ENCODE data around the gene MIA.

DNA sequence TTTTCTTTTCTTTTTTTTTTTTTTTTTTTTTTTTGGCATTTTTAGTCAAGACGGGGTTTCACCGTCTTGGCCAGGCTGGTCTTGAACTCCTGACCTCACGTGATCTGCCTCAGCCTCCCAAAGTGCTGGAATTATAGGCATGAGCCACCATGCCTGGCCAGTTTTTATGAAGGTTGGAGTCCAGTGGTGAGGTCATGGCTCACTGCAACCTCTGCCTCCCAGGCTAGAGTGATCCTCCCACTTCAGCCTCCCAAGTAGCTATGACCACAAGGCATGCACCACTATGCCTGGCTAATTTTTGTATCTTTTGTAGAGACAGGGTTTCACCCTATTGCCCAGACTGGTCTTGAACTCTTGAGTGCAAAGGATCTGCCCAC is 20.1 kb upstream of the MIA start:
- TF ChIP-seq, protein P1, sequence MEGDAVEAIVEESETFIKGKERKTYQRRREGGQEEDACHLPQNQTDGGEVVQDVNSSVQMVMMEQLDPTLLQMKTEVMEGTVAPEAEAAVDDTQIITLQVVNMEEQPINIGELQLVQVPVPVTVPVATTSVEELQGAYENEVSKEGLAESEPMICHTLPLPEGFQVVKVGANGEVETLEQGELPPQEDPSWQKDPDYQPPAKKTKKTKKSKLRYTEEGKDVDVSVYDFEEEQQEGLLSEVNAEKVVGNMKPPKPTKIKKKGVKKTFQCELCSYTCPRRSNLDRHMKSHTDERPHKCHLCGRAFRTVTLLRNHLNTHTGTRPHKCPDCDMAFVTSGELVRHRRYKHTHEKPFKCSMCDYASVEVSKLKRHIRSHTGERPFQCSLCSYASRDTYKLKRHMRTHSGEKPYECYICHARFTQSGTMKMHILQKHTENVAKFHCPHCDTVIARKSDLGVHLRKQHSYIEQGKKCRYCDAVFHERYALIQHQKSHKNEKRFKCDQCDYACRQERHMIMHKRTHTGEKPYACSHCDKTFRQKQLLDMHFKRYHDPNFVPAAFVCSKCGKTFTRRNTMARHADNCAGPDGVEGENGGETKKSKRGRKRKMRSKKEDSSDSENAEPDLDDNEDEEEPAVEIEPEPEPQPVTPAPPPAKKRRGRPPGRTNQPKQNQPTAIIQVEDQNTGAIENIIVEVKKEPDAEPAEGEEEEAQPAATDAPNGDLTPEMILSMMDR (conservative IDR thresholded peaks at IDR 0.05 in 1 of 2, IDR thresholded peaks at IDR 0.05 in 1 of 2; ENCODE audit: low read depth in 1 of 2, low read length in 2 of 2) = no peak
- TF ChIP-seq EZH2 (IDR thresholded peaks at IDR 0.05; ENCODE audit: low read length, missing control alignments) = no peak

Measured in fibroblast of lung (primary cell).